Measurements from ENCODE around the gene DPYSL5. TPM values are rescaled to one million over a fixed set of nuclear protein-coding genes. Genes with fewer than 3 reads are reported as not detected.
"Not testable (repeated sequence)": the region's sequence is repeated elsewhere in the genome, so short reads cannot be mapped to it uniquely, and the experiment has no call there.

DPYSL5 gene
- total RNA-seq, 2 donors from 2014 or later: 0.24 to 0.35 TPM

DNA sequence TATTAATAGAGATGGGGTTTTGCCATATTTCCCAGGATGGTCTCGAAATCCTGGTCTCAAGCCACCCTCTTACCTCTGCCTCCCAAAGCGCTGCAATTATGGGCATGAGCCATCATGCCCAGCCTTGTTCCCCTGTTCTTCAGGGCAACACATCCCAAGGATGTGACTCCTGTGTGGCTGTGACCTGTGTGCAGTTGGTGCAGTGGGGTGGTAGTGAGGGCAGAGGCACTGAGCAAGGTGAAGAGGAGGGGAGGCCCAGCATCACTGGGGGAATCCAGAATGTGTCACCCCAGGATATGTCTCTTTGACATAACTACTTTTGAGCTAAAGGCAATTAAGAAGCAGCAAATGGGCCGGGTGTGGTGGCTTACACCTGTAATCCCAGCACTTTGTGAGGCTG is 38.7 kb upstream of the DPYSL5 start:
- no peak overlapping the region for H3K4me3 ChIP-seq
- DNase-seq: no peak
- H3K27ac ChIP-seq: no peak overlapping the region
- H3K9me3 ChIP-seq: no peaks in the 10 kb centered on the region
- H3K9ac ChIP-seq (ENCODE audit: low read depth in 2 of 2, low read length in 2 of 2): no peak overlapping the region
- intact Hi-C loops (cut with DNase I): no loop called here
- H3K27me3 ChIP-seq: no peaks in the 10 kb centered on the region
- H3K36me3 ChIP-seq: no peaks in the 10 kb centered on the region
- TF ChIP-seq CTCF (IDR thresholded peaks at IDR 0.05): no peak
- no peaks in the 10 kb centered on the region for H3K4me1 ChIP-seq

GRCh38 chr2:26809876-26810577 is 37.9 kb upstream of the DPYSL5 start:
- no peak for DNase-seq
- no peak for TF ChIP-seq CTCF (IDR thresholded peaks at IDR 0.05)

GRCh38 chr2:26811261-26811660 is 36.7 kb upstream of the DPYSL5 start:
- H3K4me1 ChIP-seq: no peaks in the 10 kb centered on the region
- TF ChIP-seq CTCF (IDR thresholded peaks at IDR 0.05): no peak
- no peaks in the 10 kb centered on the region for H3K9me3 ChIP-seq
- H3K27ac ChIP-seq: no peak overlapping the region
- no peak overlapping the region for H3K9ac ChIP-seq (ENCODE audit: low read depth in 2 of 2, low read length in 2 of 2)
- intact Hi-C loops (cut with DNase I): no loop called here
- DNase-seq: no peak
- no peaks in the 10 kb centered on the region for H3K27me3 ChIP-seq
- H3K36me3 ChIP-seq: no peaks in the 10 kb centered on the region
- H3K4me3 ChIP-seq: no peak overlapping the region

More at GRCh38 chr2:26809876-26810577, 37.9 kb upstream of the DPYSL5 start:
- no peaks in the 10 kb centered on the region for H3K36me3 ChIP-seq
- no peaks in the 10 kb centered on the region for H3K9me3 ChIP-seq
- no peaks in the 10 kb centered on the region for H3K27me3 ChIP-seq
- no peaks in the 10 kb centered on the region for H3K4me1 ChIP-seq
- H3K4me3 ChIP-seq: no peak overlapping the region
- no peak overlapping the region for H3K27ac ChIP-seq
- H3K9ac ChIP-seq (ENCODE audit: low read depth in 2 of 2, low read length in 2 of 2): no peak overlapping the region
- intact Hi-C loops (cut with DNase I): no loop called here

- DNase-seq: no peak
- Histone ChIP-seq H3K27ac (no peak overlapping the region), H3K9ac (ENCODE audit: low read depth in 2 of 2, low read length in 2 of 2) (no peak overlapping the region), H3K36me3 (no peaks in the 10 kb centered on the region), H3K4me3 (no peak overlapping the region), H3K27me3 (no peaks in the 10 kb centered on the region), H3K9me3 (no peaks in the 10 kb centered on the region), H3K4me1 (no peaks in the 10 kb centered on the region)
- no peak for TF ChIP-seq CTCF (IDR thresholded peaks at IDR 0.05)
- intact Hi-C loops (cut with DNase I): no loop called here
Measured at GRCh38 chr2:26811791-26812694, 35.9 kb upstream of the DPYSL5 start.

- no peaks in the 10 kb centered on the region for H3K9me3 ChIP-seq
- H3K9ac ChIP-seq (ENCODE audit: low read depth in 2 of 2, low read length in 2 of 2): no peak overlapping the region
- intact Hi-C loops (cut with DNase I): no loop called here
- DNase-seq: no peak
- H3K27me3 ChIP-seq: no peaks in the 10 kb centered on the region
- H3K4me3 ChIP-seq: no peak overlapping the region
- no peaks in the 10 kb centered on the region for H3K4me1 ChIP-seq
- no peak overlapping the region for H3K27ac ChIP-seq
- H3K36me3 ChIP-seq: no peaks in the 10 kb centered on the region
- no peak for TF ChIP-seq CTCF (IDR thresholded peaks at IDR 0.05)
Measured at GRCh38 chr2:26812731-26813130, 35.2 kb upstream of the DPYSL5 start.

- intact Hi-C loops (cut with DNase I); H3K27ac ChIP-seq; H3K9me3 ChIP-seq; H3K9ac ChIP-seq (ENCODE audit: low read depth in 2 of 2, low read length in 2 of 2); H3K4me1 ChIP-seq; H3K4me3 ChIP-seq; H3K27me3 ChIP-seq; H3K36me3 ChIP-seq; DNase-seq: not testable (repeated sequence)
Measured at GRCh38 chr2:26814072-26814765, 33.7 kb upstream of the DPYSL5 start.

All from colonic mucosa (tissue), 4 donors.